ENCODE data around the gene OGFOD2. TPM values are rescaled to one million over a fixed set of nuclear protein-coding genes. Genes with fewer than 3 reads are reported as not detected.

OGFOD2 gene
- total and polyA plus RNA-seq, 9 of the 15 experiments (the other 6 are each of a cell fraction or from before 2014, with no cell fraction given) = 1.4 to 111 (median 18.5) TPM

DNA sequence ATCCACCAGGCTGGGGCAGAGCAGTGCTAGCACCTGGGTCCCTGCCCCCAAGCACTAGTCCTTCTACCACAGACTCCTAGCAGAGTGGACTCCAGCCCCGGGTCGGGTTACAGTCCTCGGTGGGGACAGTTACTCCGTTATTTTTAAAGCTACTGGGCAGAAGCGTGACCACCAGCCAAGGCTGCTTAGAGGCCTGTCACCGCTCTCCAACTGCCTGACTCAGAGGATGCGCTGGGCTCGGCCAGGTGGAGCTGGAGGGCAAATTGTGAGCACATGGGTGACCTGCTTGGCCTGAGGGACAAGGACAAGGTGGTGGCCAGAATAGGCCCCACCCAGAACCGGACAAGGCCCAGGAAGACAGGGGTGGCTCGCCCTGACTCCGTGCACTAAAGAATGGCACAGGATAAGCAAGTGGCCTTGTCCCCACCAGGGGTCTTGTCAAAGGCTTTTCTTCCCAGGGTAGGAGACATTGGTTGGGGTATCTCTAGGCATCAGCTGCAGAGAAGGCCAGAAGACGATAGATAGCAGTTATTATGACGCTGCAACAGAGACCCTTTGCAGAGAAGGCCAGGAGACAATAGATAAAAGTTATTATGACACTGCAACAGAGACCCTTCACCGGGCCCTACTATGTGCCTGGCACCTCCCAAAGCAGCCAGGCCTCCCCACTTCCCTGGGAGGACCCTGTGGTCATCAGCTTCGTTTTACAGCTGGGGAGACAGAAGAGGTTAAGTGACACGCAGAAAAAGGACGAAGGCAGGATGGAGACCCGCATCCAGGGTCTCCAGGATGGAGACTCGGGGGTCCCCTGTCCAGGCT lies 10.4 kb upstream of the OGFOD2 start (continued):
- TF ChIP-seq, protein P1, sequence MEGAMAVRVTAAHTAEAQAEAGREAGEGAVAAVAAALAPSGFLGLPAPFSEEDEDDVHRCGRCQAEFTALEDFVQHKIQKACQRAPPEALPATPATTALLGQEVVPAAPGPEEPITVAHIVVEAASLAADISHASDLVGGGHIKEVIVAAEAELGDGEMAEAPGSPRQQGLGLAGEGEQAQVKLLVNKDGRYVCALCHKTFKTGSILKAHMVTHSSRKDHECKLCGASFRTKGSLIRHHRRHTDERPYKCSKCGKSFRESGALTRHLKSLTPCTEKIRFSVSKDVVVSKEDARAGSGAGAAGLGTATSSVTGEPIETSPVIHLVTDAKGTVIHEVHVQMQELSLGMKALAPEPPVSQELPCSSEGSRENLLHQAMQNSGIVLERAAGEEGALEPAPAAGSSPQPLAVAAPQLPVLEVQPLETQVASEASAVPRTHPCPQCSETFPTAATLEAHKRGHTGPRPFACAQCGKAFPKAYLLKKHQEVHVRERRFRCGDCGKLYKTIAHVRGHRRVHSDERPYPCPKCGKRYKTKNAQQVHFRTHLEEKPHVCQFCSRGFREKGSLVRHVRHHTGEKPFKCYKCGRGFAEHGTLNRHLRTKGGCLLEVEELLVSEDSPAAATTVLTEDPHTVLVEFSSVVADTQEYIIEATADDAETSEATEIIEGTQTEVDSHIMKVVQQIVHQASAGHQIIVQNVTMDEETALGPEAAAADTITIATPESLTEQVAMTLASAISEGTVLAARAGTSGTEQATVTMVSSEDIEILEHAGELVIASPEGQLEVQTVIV (CRISPR knock-in tag; IDR thresholded peaks at IDR 0.05; ENCODE audit: borderline replicate concordance) = no peak
- TF ChIP-seq, protein P2, sequence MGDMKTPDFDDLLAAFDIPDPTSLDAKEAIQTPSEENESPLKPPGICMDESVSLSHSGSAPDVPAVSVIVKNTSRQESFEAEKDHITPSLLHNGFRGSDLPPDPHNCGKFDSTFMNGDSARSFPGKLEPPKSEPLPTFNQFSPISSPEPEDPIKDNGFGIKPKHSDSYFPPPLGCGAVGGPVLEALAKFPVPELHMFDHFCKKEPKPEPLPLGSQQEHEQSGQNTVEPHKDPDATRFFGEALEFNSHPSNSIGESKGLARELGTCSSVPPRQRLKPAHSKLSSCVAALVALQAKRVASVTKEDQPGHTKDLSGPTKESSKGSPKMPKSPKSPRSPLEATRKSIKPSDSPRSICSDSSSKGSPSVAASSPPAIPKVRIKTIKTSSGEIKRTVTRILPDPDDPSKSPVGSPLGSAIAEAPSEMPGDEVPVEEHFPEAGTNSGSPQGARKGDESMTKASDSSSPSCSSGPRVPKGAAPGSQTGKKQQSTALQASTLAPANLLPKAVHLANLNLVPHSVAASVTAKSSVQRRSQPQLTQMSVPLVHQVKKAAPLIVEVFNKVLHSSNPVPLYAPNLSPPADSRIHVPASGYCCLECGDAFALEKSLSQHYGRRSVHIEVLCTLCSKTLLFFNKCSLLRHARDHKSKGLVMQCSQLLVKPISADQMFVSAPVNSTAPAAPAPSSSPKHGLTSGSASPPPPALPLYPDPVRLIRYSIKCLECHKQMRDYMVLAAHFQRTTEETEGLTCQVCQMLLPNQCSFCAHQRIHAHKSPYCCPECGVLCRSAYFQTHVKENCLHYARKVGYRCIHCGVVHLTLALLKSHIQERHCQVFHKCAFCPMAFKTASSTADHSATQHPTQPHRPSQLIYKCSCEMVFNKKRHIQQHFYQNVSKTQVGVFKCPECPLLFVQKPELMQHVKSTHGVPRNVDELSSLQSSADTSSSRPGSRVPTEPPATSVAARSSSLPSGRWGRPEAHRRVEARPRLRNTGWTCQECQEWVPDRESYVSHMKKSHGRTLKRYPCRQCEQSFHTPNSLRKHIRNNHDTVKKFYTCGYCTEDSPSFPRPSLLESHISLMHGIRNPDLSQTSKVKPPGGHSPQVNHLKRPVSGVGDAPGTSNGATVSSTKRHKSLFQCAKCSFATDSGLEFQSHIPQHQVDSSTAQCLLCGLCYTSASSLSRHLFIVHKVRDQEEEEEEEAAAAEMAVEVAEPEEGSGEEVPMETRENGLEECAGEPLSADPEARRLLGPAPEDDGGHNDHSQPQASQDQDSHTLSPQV (IDR thresholded peaks at IDR 0.05) = 0 out of 2 replicates have a peak, but pooled peaks have one; percentile 47
- no peak for TF ChIP-seq HMG20B (CRISPR knock-in tag; IDR thresholded peaks at IDR 0.05)
- TF ChIP-seq ZNF695 (CRISPR knock-in tag; IDR thresholded peaks at IDR 0.05) = no peak
- TF ChIP-seq ZNF584 (CRISPR knock-in tag; IDR thresholded peaks at IDR 0.05; ENCODE audit: low read depth) = no peak
- no peak for TF ChIP-seq ZNF324 (CRISPR knock-in tag; IDR thresholded peaks at IDR 0.05)
- TF ChIP-seq FOXM1 (IDR thresholded peaks at IDR 0.05; ENCODE audit: low read depth) = peak; percentile 19; the same call in 1 of the 2 replicates
- TF ChIP-seq FOXM1 (CRISPR knock-in tag; IDR thresholded peaks at IDR 0.05; ENCODE audit: low read depth) = no peak
- TF ChIP-seq JUND (IDR thresholded peaks at IDR 0.05; ENCODE audit: borderline replicate concordance, low read depth, low read length) = 0 out of 2 replicates have a peak, but pooled peaks have one; percentile 19
- no peak for TF ChIP-seq JUND (tag; IDR thresholded peaks at IDR 0.05; ENCODE audit: borderline replicate concordance, low read depth, low read length)
- TF ChIP-seq NCOA4 (IDR thresholded peaks at IDR 0.05; ENCODE audit: partially characterized antibody) = no peak
- TF ChIP-seq SIN3A (IDR thresholded peaks at IDR 0.05; ENCODE audit: borderline replicate concordance in 2 of 2, control insufficient read depth in 1 of 2, low read depth in 2 of 2, low read length in 2 of 2) = no peak
- no peak for TF ChIP-seq MCM3 (IDR thresholded peaks at IDR 0.05)
- TF ChIP-seq MCM2 (IDR thresholded peaks at IDR 0.05; ENCODE audit: low read depth) = no peak
- TF ChIP-seq SNIP1 (IDR thresholded peaks at IDR 0.05; ENCODE audit: low read depth) = no peak
- no peak for TF ChIP-seq TRIM25 (IDR thresholded peaks at IDR 0.05; ENCODE audit: borderline replicate concordance)
- no peak for TF ChIP-seq SIN3B (IDR thresholded peaks at IDR 0.05; ENCODE audit: low read depth)

Data from K562 (cell line).